Hematopoietic multipotent progenitor cell treated with erythropoietin and hydrocortisone succinate and interleukin-3 and kit ligand, for 4 days (in vitro differentiated cells): ENCODE results near the gene MIDN.

Experiments
- DNase-seq: peaks from one replicate; pipeline ENCODE4 v3.0.0-alpha.2; 2015

Gene MIDN

DNA sequence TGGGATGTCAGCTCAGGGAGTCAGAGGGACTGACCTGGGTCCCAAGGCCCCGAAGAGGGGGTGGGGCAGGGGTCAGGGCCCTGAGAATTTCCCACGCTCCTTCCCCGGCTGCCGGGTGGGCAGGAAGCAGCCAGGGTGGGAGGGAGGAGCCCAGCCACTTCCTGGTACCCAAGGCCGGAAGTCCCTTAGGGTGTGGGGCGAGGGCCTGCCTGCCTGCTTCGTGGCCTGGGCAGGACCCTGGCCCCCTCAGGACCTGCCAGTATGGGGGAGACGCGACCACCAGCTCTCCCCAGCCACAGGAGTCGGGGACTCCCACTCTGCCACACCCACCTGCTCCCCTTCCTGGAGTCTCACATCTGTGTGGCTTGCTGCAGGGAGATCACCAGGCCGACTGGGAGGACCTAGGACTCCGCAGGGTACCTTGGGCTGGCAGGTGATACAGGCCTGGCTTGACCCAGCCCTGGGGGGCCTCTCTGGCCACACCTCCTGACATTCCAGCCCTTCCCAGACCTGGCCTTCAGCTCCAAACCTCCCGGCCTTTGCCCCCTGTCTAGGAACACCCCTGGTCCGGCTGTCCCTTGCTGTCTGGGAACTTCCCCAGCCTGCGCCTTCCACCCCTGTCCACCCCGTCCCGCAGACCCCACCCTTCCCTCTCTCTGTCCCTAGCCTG lies 11.0 kb downstream of the MIDN start:
- DNase-seq: peak; percentile 83

- DNase-seq: no peak
These were observed 11.7 kb downstream of the MIDN start for GRCh38 chr19:1259876-1260748.

DNA sequence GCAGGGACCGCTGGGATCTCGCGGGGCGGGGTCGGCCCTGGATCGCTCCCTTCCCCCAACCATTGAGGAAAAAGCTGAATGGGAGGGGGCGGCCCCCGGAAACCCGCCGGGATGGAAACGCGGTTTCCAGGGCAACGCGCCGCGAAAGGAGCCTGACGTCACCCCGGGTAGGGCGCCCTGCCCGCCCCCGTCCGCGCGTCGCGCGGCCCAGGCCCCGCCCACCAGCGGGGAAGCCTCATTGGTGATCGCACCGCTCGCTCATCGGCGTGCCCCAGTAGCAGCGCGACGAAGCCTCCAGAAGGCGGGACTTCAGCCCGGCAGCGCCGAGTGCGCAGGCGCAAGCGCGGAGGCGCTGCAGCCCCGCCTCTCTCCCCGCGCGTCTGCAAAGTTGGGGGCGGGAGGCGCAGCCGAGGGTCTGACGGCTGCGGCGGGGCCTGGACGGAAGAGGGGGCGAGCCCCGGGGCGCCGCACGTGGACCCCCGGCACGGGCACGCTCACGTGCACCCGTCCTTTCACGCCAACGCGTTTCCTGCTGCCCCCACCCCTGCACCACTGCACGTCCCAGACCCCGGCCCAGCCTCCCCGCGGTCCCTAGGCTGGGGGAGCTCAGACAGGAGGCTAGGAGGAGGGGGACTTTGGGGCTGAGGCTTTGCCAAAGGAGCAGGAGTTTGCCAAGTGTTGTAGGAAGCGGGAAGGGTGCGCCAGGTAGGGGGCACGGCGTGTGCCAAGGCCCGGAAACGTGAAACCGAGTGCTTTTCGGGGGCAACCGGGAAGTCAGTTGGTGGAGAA lies 12.6 kb downstream of the MIDN start:
- DNase-seq: peak; percentile 98

- peak; percentile 66 for DNase-seq
These were observed 13.1 kb downstream of the MIDN start for GRCh38 chr19:1261538-1261797.

DNA sequence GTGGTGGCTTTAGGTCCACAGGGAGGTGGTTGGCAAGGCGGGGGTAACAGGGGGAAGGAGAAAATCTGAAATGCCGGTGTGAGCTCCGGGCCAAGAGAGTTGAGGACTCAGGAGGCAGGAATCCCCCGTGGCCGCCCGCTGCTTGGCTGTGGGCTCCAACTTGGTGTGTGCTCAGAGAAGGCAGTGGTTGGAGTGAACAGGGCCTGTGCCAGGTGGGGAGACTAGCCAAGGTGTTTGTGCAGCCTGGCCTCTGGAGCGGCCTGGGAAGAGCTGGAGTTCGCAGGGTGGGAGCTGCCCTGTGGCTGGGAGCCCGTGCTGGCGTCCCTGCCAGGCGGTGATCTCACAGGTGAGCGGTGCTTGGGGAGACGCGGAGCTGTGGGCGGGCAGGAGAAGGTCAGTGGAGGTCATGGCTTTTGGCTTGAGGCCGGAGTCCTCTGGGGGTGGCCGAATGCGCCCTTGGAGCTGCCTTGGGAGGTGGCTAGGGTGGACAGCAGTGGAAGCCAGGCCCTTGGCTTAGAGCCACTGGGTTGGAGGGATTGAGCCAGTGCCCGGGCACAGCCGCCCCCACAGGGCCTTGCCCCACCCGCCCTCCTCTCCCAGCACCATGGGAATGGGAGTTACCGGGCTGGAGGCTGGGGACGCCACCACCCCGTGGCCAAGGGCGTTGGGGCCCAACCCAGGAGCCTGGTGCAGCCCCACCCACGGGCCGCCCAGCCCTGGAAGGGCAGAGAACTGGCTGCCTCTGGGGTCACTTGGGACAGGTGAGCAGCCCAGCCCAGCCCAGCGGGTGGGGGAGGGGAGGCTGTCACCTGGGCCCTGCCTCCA lies 13.6 kb downstream of the MIDN start:
- DNase-seq: peak; percentile 60

- DNase-seq: no peak
These were observed 14.3 kb downstream of the MIDN start for GRCh38 chr19:1262623-1263123.

DNA sequence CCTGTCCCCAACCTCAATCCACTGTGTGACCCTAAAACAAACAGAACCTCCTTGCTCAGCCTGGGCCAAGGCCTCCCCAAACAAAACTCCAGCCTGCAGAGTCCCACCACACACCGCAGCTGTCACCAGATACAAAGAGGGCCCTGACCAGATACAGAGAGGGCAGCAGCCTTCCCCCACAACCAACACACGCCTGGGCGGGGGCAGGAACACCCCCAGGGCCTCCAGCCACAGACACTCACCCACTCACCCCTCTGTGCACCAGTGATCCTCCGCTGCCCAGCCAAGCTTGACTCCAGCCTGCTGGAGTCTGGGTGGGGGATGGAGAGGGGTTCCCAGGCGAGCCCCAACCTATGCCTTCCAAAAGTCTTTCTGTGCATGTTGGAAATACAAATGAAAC lies 14.8 kb downstream of the MIDN start:
- peak; percentile 52 for DNase-seq

GRCh38 chr19:1264801-1265614 lies 16.6 kb downstream of the MIDN start:
- no peak for DNase-seq

- peak; percentile 78 for DNase-seq
These were observed 17.3 kb downstream of the MIDN start for GRCh38 chr19:1265615-1266128.

- DNase-seq: peak; percentile 95
These were observed 17.9 kb downstream of the MIDN start for GRCh38 chr19:1266129-1266915.

GRCh38 chr19:1266916-1267476 lies 18.6 kb downstream of the MIDN start:
- DNase-seq: peak; percentile 73

- DNase-seq: no peak
These were observed 19.3 kb downstream of the MIDN start for GRCh38 chr19:1267477-1268225.

DNA sequence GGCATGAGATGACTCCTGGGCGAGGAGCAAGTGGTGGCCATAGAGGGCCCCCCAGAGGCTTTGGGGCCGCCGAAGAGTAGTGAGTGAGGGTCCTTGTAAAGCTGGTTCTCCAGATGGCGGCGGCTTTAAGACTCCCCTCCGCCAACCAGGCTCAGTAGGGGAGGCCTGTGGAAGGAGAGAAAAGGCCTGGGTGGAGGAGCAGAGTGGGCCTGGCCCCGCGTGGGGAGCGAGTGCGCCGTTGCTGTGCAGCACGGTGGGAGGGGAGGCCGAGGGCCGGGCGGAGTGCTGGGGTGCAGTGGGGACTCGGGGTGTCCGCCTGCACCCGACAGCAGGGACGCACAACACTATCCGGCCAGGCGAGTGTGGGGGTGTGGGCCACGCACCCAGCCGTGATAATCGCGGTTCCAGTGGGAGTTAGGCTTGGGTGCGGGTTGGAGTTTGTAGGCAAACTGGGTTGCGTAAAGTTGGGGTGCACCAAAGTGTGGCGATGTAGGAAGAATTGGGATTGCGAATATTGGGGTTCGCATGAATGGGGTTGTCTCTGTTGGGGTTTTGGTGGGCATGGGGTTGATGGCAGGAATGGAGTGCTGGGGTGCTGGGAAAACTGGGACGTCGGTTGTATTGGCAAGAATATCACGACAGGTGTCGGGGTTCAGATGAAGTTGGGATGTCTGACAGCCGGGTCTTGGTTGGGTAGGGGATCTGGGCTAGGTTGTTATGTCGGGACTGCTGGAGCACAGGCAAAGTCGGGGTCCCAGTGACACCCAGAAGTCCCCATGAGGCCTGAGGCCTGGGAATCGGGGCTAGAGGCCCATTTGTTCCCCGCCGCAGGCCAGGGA lies 20.1 kb downstream of the MIDN start:
- no peak for DNase-seq

- DNase-seq: peak; percentile 100
These were observed 20.7 kb downstream of the MIDN start, which contains the start of gene CIRBP for GRCh38 chr19:1269065-1269477. Gene CIRBP, plus strand, starts transcription at chr19:1269332. Its CDS starts 1,602 bp downstream, at chr19:1270934.

DNA sequence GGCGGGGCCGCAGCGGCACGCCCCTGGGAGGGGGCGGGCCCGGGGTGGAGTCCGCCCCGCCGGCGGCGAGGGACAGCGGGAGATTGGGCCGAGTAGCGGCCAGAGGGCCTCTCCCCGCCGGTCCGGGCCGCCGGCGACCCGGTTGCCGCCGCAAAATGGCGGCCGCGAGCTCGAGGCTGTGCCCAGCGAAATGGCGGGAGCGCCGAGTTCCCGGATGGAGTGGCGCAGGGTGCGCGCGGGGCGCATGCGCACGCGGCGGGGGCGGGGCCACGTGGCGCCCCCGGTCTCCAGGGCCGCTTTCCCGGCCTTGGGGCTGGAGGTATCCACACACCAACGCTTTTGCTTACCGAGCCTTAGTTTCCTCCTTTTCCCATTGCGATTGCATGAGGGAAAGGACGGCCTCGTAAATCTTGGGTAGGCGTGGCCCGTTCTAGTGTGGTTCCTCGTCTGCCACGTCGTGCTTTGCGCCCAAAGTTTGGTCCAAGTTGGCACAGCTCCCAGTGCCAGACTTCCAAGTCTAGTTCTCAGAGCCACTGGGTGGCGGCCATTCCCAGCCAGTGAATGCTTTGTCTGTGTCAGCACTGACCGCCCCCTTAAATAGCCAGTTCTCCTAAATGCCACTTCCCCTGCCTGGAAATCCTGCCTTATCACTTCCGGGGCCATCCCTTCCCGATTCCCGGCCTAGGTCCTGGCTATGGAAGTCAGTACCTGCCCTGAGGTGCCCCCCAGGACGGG lies 21.3 kb downstream of the MIDN start:
- peak; percentile 92 for DNase-seq

DNA sequence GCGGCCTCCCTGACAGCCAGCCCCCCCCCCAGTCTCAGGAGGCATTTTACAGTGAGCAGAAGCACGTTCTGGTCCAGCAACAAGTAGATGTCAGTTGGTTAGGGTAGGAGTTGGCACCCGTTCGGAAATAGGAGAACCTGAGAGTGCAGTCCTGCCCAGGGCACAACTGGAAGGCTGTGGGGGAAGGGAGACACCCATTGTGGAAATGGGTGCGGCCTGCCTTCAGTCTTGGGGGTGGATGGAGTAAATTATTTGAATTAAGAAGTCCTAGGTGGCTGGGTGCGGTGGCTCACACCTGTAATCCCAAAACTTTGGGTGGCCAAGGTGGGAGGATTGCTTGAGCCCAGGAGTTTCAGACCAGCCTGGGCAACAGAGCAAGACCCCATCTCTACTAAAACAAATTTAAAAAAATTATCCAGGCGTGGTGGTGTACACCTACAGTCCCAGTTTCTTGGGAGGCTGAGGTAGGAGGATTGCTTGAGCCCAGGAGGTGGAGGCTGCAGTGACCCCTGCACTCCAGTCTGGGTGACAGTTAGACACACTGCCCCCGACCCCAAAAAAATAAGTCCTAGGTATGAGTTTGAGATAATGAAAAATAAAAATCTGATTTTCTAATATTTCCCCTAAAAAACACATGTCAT lies 21.9 kb downstream of the MIDN start:
- peak; percentile 60 for DNase-seq
